NCI-H146 treated with DMSO at 0.1 percent for 48 hours (cell line): ENCODE measurements around the gene PRADC1.
"Not testable (repeated sequence)": the region's sequence is repeated elsewhere in the genome, so short reads cannot be mapped to it uniquely, and the experiment has no call there.

Source experiments
- DNase-seq: peaks from one replicate; lab custom pipeline; 2025; ENCODE audit not compliant: unreplicated experiment; lab: John Stamatoyannopoulos, UW

The PRADC1 gene

GRCh38 chr2:73205611-73206010 lies 27.4 kb downstream of the PRADC1 start:
- DNase-seq: no peak

- no peak for DNase-seq
Measured at GRCh38 chr2:73203055-73203681, 29.9 kb downstream of the PRADC1 start.

GRCh38 chr2:73202156-73203054 lies 30.6 kb downstream of the PRADC1 start, which contains the start of gene NOTO:
Gene NOTO (plus strand): TSS chr2:73202574. CDS start chr2:73202667, 93 bp downstream.
- peak; percentile 28 for DNase-seq

GRCh38 chr2:73200281-73200680 lies 32.8 kb downstream of the PRADC1 start:
- not testable (repeated sequence) for DNase-seq

GRCh38 chr2:73197579-73197978 lies 35.5 kb downstream of the PRADC1 start:
- no peak for DNase-seq

- DNase-seq: no peak
Measured at GRCh38 chr2:73187549-73187948, 45.5 kb downstream of the PRADC1 start.

- no peak for DNase-seq
Measured at GRCh38 chr2:73185965-73186364, 47.1 kb downstream of the PRADC1 start.
